GM06990 (cell line): ENCODE results near the gene APEH.
A peak's percentile ranks its signal among the peaks of the same experiment; 100 is the strongest.

ENCODE experiments used
- DNase-seq: peaks from one replicate; pipeline ENCODE4 v3.0.0-alpha.2; 2011; ENCODE audit not compliant: insufficient read length; ENCODE audit errors: extremely low read depth
- H3K27me3 ChIP-seq: replicated peaks from 2 replicates; pipeline ENCODE4 v1.6.0; 2011; ENCODE audit warnings: low read length; ENCODE audit not compliant: control insufficient read depth, insufficient read depth
- H3K36me3 ChIP-seq: 2 replicates; pipeline ENCODE4 v1.5.1; 2011; ENCODE audit warnings: low read length; ENCODE audit not compliant: control insufficient read depth, insufficient read depth
- H3K4me3 ChIP-seq: replicated peaks from 2 replicates; pipeline ENCODE4 v1.5.1; 2011; ENCODE audit warnings: low read depth, mild to moderate bottlenecking, control low read depth, low read length
- CTCF ChIP-seq: IDR thresholded peaks from 2 replicates; pipeline ENCODE4 v1.5.1; 2011; ENCODE audit warnings: low read length, control low read depth, mild to moderate bottlenecking, inconsistent platforms; ENCODE audit not compliant: insufficient read depth, poor library complexity, severe bottlenecking

Gene APEH

DNA sequence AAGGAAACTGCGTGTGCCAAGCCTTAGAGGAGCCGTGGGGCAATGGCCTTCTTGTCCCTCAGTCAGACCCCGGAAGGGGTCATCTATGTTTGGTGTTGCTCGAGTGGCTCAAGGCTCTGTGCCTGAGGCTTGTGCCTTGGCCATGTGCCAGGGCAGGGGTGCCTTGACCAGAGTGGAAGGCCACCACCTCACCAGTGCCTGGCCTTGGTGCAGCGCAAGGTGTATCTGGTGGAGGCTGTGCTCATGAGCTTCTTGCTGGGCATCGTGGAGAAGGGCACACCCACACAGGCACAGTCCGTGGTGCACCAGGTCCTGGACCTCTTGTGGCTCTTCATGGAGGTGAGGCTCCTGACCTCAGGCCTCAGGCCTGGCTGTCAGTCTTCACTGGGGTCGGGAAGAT lies 25.9 kb downstream of the APEH start:
- Histone ChIP-seq H3K36me3 (peaks cover 30% of the 10 kb centered on the region), H3K27me3 (no peaks in the 10 kb centered on the region), H3K4me3 (no peak overlapping the region)
- TF ChIP-seq CTCF, result no peak
- no peak for DNase-seq

DNA sequence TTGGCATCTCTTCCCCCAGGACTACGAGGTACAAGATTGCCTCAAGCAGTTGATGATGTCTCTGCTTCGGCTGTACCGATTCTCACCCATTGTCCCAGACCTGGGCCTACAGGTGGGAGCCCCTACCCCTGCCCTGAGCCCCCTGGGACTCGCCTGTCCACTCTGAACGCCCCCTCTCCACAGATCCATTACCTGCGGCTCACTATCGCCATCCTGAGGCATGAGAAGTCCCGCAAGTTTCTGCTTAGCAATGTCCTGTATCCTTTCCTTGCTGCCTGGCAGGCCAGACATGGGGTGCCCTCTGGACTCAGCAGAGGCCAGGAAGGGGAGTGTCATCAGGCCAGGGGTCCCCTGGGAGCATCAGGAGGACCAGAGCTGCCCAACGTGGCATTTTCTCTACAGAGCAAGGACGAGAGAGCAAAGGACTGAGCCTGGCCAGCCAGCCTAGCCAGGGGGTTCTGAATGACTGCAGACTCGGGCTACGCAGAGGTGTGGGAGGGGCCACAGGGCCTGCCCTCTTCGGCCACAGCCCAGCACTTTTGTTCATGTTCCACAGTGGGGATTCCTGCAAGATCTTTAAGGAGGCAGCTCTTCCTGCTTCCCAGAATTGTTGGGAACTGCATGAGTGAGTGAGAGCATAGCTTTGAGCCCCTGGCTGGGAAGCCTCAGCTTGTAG lies 26.4 kb downstream of the APEH start:
- Histone ChIP-seq H3K36me3 (peaks cover 34% of the 10 kb centered on the region), H3K4me3 (no peak overlapping the region), H3K27me3 (no peaks in the 10 kb centered on the region)
- DNase-seq, result no peak
- TF ChIP-seq CTCF, result peak; percentile 21

DNA sequence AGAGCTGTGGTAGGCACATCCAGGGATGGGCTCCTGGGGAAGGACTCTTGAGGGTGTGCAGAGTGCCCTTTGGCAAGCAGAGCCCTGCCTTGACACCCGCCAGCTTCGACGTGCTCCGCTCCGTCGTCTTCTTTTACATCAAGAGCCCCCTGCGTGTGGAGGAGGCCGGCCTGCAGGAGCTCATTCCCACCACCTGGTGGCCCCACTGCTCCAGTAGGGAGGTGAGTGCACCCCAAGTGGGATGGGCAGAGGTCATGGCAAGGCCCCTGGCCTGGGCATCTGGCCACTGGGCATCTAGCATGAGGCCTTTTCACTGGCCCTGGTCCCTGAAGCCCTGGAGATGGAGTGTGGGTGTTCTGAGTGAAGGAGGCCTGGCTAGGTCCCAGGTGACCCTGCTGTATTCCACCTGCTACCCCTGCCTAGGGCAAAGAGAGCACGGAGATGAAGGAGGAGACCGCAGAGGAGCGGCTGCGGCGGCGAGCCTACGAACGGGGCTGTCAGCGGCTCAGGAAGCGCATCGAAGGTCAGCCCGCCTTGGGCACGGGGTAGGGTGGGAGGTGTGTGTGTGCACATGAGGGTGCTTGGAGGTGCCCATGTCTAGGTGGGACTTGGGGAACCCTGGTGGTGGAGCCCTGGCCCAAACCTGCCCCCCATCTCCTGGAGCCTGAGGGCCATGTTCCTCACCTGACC lies 27.4 kb downstream of the APEH start:
- DNase-seq, result no peak
- peak; percentile 44 for TF ChIP-seq CTCF
- H3K4me3 ChIP-seq, result no peak overlapping the region
- peaks cover 39% of the 10 kb centered on the region for H3K36me3 ChIP-seq
- no peaks in the 10 kb centered on the region for H3K27me3 ChIP-seq

GRCh38 chr3:49702672-49703071 lies 28.5 kb downstream of the APEH start:
- TF ChIP-seq CTCF, result no peak
- no peak for DNase-seq
- H3K36me3 ChIP-seq, result peaks cover 37% of the 10 kb centered on the region
- H3K27me3 ChIP-seq, result no peaks in the 10 kb centered on the region
- H3K4me3 ChIP-seq, result no peak overlapping the region

- Histone ChIP-seq H3K4me3 (no peak overlapping the region), H3K27me3 (no peaks in the 10 kb centered on the region), H3K36me3 (peaks cover 34% of the 10 kb centered on the region)
- DNase-seq, result no peak
- peak; percentile 95 for TF ChIP-seq CTCF
Measured at GRCh38 chr3:49703443-49703927, 29.3 kb downstream of the APEH start.
